SH-SY5Y (cell line): ENCODE data around the gene ZSCAN32.

ENCODE experiments used
- GATA2 ChIP-seq: IDR thresholded peaks from 2 replicates; pipeline ENCODE4 v1.6.1; 2011; ENCODE audit warnings: mild to moderate bottlenecking, low read depth, low read length
- GATA3 ChIP-seq: IDR thresholded peaks from 2 replicates; pipeline ENCODE4 v1.6.1; 2011; ENCODE audit warnings: low read depth, mild to moderate bottlenecking, low read length, moderate library complexity

Gene ZSCAN32

DNA sequence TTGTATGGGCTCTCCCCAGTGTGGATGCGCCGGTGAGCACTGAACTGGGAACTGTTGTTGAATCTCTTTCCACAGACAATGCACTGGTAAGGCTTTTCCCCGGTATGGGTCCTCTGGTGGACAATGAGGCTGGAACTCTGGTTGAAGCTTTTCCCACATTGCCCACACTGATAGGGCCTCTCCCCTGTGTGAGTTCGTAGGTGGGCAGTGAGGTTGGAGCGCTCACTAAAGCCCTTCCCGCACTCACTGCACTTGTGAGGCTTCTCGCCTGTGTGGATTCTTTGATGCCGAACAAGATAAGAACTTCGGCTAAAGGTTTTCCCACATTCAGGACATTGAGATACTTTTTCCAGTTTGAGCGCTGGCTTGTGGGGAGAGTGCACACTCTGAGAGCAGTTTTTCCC lies 17.8 kb downstream of the ZSCAN32 start:
- TF ChIP-seq GATA3 (no peak), GATA2 (no peak)

DNA sequence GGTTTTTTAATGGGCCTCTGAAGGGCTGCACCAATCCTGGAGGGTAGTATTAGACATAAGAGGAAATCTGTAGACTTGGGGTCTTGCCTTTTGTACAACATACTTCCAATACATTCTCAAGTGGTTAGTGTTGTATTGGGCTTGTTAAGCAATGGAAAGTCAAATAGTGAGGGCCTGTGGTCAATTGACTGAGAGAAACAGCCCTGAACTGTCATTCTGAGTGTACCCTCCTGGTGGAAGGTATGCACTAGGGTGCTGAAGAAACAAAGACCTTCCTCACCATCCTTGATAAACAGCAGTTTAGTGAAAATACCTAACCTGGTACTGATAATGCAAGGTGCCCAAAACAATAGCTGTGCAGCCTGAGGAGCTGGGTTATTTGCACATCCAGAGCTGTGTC lies 22.9 kb downstream of the ZSCAN32 start:
- TF ChIP-seq GATA3 (no peak), GATA2 (no peak)

DNA sequence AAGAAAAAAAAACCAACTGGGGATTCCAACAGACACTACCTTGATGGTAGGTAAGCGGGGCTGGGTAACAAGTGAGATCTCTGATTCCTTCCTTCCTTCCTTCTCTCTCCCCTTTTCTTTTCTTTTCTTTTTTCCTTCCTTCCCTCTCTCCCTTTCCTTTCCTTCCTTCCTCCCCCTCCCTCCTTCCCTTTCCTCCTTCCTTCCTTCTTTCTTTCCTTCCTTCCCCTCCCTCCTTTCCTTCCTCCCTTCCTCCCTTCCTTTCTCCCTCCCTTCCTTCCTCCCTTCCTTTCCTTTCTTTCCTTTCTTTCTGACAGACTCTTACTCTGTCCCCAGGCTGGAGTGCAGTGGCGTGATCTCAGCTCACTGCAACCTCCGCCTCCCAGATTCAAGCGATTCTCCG lies 25.1 kb downstream of the ZSCAN32 start:
- TF ChIP-seq GATA3 (no peak), GATA2 (no peak)

- TF ChIP-seq GATA2 (no peak), GATA3 (no peak)
Observed at GRCh38 chr16:3369073-3369472, 31.7 kb downstream of the ZSCAN32 start.

DNA sequence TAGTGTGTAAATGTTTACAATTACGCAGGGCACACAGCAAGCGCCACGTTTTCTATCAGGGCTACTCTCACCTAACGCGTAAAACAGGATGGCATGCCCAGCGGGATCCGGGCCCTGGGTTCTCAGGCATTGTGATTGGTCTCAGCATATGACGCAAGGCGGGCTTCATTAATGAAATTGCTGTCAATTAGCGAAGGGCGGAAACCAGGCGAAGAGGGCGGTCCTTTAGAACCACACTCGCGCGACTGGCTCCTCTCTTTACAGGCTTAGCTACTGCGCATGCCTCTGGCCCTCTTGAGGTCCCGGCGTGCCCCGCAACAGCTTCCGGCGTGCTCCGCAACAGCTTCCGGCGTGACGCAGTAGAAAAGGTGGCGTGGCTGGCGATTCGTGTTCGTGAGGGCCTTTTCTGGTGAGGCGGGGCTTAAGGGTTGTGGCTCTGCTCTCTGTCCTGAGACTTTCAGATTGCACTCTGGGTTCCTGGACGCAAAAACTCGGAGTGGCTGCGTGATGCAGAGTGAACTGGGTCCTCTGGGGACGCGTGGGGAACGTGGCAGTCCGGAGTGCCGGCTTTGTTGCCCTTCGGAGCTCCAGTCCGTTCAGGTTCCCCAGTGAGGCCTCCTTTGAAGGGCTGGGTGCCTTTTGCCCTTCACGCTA lies 35.9 kb downstream of the ZSCAN32 start:
- TF ChIP-seq GATA2 (no peak), GATA3 (no peak)

DNA sequence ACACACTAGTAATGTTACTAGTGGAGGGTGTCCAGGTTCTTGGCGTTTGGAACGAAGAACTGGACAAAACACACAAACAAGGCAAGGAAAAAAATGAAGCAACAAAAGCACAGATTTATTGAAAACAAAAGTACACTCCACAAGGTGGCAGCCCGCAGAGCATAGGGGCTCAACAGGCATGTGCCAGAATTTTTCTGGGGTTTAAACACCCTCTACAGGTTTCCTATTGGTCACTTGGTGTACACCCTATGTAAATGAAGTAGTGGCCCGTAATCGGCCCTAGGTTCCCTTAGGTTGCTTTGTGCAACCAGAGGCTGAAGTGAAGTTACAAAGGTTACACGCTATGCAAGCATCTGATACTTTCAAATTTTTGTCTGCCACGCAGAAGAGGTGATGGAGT lies 37.0 kb downstream of the ZSCAN32 start:
- TF ChIP-seq GATA3 = no peak
- TF ChIP-seq GATA2 = no peak

DNA sequence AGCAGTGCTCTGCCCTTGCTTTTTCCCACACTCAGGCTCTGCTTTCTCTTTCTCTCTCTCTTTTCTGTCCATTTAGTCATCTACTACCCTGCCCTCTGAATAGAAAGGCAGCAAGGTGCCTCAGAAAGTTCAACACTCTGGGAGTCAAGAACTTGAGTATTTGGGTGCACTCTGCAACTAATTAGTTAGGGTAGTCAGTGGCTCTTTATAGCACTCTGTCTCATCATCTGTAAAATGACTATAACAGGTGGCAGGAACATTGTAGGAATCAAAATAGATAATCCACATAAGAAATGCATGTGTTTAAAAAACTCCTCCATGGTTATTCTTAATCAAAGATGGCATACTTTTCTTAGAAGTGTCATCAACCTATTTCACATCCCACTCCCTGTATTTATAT lies 37.9 kb downstream of the ZSCAN32 start:
- no peak for TF ChIP-seq GATA3
- no peak for TF ChIP-seq GATA2

- TF ChIP-seq GATA3 = no peak
- TF ChIP-seq GATA2 = no peak
Observed at GRCh38 chr16:3358871-3359270, 41.9 kb downstream of the ZSCAN32 start.

DNA sequence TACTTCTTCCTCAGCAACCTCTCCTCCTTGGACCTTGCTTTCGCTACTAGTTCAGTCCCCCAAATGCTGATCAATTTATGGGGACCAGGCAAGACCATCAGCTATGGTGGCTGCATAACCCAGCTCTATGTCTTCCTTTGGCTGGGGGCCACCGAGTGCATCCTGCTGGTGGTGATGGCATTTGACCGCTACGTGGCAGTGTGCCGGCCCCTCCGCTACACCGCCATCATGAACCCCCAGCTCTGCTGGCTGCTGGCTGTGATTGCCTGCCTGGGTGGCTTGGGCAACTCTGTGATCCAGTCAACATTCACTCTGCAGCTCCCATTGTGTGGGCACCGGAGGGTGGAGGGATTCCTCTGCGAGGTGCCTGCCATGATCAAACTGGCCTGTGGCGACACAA lies 44.7 kb downstream of the ZSCAN32 start:
- TF ChIP-seq GATA3 (no peak), GATA2 (no peak)

- no peak for TF ChIP-seq GATA2
- no peak for TF ChIP-seq GATA3
Observed at GRCh38 chr16:3355589-3355988, 45.2 kb downstream of the ZSCAN32 start, which contains the start of gene OR2C1. Gene OR2C1 (plus strand): TSS chr16:3355889. CDS start chr16:3355941, 52 bp downstream.

DNA sequence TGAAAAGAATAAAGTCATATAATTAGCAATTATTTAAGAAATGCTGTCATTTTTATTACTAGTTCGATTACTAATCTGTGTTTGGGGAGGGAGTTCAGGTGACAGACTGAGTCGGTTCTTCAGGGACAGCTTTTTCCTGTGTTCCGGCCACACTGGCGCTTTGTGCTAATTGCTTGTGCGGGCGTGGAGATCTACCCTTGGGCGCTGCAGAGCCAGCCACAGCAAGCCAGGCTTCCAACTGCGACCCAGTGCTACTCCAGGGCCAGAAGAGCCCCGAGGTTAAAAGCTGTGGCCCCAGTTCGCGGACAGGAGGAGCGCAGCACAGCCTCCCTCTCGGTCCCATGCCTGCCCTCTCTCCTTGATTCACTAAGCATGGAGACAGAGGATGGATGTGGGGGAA lies 51.6 kb downstream of the ZSCAN32 start:
- TF ChIP-seq GATA2 = no peak
- no peak for TF ChIP-seq GATA3

- TF ChIP-seq GATA2 (no peak), GATA3 (no peak)
Observed at GRCh38 chr16:3348547-3349167, 52.1 kb downstream of the ZSCAN32 start.

- TF ChIP-seq GATA3 (no peak), GATA2 (no peak)
Observed at GRCh38 chr16:3347586-3347985, 53.2 kb downstream of the ZSCAN32 start.

DNA sequence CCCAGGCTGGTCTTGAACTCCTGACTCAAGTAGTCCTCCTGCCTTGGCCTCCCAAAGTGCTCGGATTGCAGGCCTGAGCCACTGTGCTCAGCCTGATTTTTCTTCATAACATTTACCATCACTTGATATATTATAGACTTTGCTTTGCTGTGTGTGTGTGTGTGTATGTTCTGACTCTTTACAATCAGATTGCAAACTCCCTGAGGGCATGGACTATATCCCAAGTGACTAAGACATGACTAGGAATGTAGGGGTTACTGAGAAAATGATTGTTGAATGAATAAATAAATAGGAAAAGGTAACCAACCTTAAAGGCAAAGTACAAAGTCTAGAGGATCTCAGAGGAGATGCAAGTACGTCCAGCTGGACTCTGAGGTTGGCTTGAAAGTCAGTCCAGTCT lies 54.8 kb downstream of the ZSCAN32 start:
- TF ChIP-seq GATA2 (no peak), GATA3 (no peak)
